Head of caudate nucleus (tissue), 42 donors: Measurements from ENCODE around the gene EFCAB13.
A peak's percentile ranks its signal among the peaks of the same experiment; 100 is the strongest.

Experiments used
- DNase-seq, 42 donors: peaks; one replicate each; pipeline versions ENCODE4 v3.0.0 to v3.0.0-alpha.2; 2020 to 2021; ENCODE audit warnings: mixed read lengths in 7 of 42
- intact Hi-C: fragments of 100-400 bp; cut with DNase I; formaldehyde crosslinking; loops from one replicate; pipeline ENCODE4 v1.15.0; 2022

The EFCAB13 gene, protein sequence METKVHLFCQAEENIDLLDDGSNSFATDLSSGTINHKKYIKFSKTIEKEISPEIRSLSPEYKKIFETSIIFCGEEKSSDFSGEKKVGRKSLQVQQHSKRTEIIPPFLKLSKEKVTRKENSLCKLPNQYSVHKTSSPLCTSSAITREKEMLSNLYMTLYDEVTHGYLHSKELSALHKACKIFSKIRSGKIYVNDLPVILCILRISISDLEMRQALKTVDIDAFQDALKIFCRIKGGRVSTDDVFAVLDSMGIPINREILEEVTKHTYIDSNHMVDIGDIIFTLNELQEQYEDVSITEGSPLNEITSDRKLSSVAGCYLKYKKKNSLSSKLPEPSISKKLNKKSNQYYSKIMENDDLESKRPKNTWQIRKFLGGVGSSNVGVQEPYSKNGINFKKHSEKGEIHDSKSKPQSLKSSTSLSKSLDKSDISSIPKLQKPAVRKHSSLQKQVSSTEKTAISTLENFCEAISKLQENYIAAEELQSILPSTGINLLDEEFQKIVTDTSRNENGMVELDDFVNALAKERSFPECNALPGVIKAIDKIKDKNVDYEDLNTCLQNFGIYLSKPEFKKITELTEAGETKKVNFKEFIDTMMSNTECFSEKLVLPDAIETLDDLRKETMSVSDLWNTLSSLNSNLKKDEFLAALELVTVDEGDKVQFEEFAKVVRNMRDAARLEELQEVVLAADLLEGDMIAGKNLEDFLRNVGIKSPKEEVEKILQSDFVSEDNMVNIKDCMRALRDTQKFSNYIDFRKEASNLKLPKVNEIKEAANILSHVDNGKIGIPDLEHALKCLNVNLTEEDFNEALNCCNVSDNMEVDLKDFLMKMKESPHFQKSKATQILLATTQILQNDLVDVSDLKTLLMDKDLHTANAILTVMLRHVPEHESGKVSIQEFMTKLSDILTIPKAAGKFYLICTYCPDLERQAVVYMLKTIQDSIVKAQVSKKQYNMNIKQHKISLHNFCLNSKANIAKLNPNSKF

DNA sequence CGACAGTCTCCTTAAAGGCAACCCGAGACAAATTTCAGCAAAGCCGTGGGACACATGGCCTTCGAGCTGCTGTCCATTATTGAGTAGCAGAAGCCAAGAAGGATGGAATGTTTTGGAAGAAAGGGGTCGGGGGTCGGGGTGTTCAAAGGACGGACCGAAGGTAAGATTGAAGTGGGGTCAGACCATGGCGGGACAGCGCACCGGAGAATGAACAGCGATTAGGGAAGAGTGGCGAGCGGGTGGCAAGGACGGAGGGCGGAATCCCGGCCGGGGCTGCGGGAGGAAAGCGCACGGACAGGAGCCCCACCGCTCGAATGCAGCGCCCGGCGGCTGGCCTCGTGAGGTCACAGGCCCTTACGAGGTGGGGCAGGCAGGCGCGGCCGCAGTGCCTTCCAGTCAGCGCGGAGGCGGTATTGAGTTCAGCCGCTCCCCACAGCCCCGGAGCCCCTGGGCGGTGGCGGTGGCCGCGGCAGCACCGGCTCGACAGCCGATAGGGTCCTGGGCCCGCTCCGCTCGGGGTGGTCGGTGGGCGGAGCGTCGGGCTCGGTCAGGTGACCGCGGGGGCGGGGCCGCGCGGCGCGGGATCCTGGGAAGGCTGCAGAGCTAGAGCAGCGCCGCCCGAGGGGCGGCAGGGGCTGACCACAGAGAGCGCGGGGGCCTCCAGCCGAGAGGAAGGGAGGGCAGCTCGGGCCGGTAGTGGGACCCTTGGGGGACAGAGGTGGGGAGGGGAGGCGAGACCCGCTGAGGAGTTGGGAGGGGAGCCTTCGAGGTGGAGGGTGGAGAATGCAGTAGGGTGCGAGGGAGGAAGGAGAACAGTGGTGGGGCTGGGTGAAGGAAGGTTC lies at the start of gene EFCAB13:
Gene EFCAB13 (plus strand): TSS at position 574 of the 842 bp plus-strand sequence. CDS start 4,399 bp downstream, outside the sequence.
- intact Hi-C loops, result no loop called here
- DNase-seq, result peak; percentile 15 to 83 (median 66)

DNA sequence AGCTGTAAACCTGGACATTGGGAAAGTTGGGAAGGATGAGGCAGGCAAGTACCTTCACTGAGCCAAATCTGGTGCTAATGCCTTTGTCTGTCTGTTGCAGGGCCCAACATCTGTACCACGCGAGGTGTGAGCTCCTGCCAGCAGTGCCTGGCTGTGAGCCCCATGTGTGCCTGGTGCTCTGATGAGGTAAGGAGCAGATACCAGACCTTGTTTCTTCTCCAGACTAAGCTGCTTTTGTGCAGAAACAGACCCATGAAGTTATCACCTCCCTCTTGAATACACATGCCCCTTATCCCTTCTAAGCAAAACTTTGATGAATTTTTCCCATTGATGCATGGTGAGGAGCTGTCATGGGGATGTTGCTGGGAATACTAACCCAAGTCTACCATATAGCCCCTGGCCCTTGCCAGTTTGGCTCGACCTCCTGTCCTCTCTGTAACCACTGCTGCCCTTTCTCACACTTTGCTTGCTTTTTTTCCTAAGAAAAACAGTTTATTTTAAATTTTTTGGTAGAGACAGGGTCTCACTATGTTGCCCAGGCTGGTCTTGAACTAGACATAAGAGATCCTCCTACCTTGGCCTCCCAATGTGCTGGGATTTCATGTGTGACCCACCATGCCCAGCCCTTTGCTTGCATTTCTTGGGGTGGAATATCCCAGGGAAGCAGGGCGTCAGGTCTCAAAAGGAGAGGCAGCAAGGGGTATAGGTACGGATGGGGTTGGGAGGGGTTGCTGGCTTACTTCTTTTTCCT lies 49.3 kb upstream of the EFCAB13 start:
- DNase-seq, result no peak
- intact Hi-C loops, result no loop called here

DNA sequence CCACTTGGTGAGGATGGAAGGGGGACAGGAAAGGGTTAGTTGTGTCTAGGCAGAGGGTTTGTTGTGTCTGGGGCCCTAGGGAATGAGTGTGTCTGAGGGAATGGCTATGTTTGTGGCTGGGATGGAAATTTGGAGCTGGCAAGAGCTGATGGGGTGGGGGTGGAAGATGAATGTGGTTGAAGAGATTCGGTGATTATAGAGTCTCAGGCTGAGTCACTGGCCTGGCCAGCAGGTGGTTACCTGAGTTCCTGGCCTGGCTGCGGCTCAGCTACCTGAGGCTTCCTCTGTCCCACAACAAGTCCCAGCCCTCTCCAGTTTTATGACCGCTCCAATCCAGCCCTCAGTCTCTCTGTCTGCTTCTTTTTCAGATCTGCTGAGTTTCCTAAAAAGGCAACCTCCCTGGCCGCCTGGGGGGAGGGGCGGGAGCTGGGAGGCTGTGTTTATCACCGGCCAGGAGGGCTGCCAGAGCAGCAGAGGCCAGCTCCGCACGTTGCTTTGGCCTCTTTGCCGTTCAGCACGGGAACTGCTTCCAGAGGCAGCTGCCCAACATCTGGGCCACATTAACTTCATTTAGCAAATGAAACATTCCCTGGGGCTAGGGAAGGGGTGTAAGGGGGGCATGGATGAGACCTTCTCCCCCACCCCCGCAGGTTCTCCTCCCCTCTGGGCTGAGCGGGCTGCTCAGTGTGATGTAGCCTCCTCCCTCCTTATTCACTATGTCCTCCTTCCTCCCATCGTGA lies 48.3 kb upstream of the EFCAB13 start:
- DNase-seq, result peak in 1 of 42 donors; percentile 16
- intact Hi-C loops, result no loop called here

DNA sequence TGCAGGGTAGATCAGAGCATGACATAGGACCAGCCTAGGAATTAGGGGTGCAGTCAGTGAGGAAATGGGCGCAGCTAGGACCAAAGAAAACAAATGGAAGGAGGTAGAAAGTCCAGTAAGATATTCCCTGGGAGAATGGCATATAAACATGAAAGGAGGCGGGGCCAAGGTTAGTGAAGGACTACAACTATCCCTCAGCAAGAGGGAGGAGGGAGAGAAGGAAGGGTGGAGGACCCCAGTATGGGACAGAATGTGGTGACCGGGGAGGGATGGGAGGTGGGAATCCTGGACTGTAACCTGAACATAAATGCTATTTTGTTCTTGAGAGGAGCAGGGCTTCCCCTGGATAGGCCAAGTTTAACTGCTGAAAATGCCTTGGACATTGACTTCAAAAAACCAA lies 47.3 kb upstream of the EFCAB13 start:
- intact Hi-C loops, result no loop called here
- no peak for DNase-seq

DNA sequence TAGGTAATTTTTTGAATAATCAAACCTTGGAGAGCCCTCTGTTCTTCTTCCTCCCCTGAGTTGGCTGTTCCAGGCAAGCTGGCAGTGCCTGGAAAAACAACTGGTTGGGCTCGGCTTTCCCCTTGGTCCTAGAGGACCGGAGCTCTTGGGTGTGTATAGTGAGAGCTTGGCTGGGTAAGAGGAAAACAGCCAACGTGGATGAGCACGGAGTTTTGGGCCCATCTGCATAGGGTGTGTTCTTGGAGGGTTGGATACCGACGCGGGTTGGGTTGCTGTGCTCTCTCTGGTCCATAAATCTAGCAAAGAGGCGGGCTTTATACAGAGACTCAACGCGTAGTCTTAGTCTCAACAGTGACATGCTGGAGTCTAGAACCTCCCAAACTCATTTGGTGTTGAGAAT lies 46.9 kb upstream of the EFCAB13 start:
- intact Hi-C loops, result no loop called here
- DNase-seq, result peak in 9 of 42 donors; percentile 10 to 43 (median 18)

DNA sequence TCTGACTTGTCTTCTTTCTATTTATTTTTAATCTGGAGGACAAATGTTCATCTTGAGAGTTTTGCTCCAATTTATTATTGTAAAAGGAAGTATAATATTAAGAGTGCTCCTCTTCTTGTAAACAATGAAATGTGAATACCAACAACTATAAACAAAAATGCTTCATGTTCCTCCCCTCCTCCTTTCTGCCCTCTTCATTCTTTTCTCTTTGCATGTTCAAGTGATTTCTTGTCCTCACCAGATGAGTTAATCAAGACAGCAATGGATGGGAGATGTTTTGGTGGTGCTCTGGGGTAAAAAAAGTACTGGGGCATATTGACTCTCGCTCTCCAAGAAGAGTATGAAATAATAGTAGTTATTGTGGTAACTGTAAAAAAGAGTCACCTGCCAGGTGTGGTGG lies 45.8 kb upstream of the EFCAB13 start:
- DNase-seq, result no peak
- intact Hi-C loops, result no loop called here

DNA sequence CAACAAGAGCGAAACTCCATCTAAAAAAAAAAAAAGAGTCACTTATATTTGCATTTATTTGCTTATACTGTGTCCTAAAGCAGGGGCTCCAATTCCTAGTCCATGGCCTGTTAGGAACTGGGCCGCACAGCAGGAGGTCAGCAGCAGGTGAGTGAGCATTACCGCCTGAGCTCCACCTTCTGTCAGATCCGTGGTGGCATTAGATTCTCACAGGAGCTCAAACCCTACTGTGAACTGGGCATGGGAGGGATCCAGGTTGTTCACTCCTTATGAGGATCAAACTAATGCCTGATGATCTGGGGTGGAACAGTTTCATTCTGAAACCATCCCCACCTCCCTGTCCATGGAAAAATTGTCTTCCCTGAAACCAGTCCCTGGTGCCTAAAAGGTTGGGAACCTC lies 45.2 kb upstream of the EFCAB13 start:
- intact Hi-C loops, result no loop called here
- no peak for DNase-seq

DNA sequence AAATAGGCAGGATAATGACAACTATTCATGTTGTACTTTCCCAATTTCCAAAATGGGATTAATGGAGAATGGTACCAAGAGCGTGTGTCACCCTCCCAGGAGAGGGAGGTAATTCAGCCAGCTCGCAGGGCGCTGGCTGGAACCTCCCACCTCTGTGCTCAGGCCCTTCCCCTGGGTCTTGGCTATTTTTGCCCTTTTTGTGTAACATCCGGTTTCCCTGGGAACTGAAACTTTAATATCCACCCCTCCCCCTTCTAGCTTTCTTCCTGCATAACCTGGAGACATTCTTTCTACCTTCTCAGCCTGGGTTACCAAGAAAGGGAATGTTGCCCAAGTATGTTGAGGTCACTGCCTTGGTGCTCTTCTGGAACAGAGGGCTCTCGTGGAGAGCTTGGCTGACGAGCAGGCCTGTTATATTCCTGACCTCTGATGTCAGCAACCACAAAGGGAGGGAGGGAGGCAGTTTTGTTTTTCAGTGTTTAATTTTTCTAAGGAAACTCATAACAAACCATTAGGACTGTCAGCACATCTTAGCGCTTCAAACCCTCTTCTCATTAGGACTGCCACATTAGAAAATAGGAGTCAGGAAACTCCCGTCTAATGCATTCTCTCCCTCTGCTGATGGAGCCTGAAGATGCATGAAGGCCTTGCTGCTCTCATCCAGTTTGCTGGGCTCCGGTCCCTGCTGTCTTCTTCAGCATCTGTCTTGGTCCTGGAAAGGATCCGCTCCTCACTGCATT lies 44.5 kb upstream of the EFCAB13 start:
- DNase-seq, result peak in 4 of 42 donors; percentile 6 to 27 (median 18)
- intact Hi-C loops, result no loop called here

DNA sequence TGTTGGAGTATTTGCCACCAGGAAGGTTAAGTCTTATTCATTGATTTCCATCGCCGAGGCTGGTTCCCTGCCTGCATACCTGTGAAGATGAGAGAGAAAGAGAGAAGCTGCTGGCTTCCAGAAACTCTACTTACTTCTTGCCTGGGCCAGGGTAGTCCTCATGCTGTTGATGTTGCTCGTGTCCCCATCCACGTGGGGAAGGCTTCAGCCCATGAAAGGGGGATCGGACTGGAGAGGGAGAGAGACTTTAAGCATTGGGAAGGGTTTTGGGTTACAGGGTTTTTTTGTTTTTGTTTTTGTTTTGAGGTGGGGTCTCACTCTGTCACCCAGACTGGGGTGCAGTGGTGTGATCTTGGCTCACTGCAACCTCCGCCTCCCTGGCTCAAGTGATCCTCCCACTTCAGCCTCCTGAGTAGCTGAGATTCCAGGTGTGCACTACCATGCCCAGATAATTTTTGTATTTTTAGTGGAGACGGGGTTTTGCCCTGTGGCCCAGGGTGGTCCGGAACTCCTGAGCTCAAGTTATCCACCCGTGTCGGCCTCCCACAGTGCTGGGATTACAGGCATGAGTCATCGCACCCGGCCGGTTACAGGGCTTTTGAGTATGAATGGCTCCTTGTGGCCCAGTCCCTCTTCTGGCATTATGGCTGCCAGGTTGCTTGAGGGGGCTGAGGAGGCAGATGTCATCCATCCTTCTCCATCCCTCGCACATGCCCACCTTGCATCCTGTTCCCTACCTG lies 43.5 kb upstream of the EFCAB13 start:
- intact Hi-C loops, result no loop called here
- no peak for DNase-seq

DNA sequence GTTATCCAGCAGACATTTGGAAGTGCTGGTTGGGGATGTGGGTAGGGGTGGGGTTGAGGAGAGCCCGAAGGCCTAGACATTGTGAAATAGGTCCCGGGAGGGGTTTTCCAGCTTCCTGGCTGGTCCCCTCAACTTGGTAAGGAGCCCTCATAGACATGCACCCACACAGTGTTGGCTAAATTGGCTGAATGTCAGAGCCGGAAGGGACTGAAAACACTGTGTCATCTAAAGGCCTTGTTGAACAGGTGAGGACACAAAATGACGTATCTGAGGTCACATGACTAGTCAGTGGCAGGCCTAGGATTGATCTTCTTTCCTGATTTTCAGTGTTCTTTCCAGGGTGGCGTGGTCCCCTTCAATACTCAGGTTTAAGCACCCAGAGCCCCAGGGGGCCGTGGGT lies 42.5 kb upstream of the EFCAB13 start:
- DNase-seq, result no peak
- intact Hi-C loops, result no loop called here

DNA sequence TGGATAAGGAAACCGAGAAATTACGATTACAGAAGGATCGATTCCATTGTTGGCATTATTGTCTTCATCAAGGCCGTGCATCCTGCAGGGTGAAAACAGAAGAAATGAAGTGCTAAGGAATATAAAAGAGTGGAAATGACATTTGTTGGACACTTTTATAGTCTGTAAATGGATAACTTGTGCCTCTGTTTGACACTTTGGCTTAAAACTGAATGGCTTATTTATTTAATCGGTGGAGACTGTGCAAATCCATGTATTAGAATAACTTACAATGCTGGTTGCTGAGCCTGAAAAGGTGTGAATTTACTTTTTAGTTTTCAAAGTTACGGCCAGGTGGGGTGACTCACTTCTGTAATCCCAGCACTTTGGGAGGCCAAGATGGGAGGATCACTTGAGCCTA lies 38.8 kb upstream of the EFCAB13 start:
- intact Hi-C loops, result no loop called here
- DNase-seq, result no peak

DNA sequence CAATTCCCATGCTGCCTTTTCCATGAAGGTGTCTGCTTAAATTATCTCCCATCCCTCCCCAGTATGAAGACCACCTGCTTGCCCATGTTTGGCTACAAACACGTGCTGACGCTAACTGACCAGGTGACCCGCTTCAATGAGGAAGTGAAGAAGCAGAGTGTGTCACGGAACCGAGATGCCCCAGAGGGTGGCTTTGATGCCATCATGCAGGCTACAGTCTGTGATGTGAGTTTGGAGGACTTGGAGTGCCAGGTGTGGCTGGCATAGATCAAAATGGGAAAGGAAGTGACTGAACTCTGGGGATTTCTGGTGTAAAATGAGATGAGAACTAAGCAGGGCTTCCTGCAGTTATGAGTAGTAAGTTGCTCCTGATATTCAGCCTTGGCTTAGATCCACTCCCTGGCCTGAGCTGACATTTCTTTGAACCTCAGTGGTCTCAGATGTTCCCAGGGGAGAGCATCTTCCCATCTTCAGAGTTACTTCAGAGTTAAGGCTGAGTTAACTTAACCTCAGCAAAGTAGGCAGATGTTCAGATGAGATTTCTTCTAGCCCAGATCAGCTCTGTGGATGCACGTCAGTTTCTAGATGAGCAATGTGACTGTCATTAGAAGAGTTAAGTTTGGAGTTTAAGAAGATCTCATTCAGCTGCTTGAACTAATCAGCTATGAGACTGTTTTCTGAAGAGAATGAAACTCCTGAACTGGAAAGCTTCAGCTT lies 37.4 kb upstream of the EFCAB13 start:
- no peak for DNase-seq
- intact Hi-C loops, result no loop called here

DNA sequence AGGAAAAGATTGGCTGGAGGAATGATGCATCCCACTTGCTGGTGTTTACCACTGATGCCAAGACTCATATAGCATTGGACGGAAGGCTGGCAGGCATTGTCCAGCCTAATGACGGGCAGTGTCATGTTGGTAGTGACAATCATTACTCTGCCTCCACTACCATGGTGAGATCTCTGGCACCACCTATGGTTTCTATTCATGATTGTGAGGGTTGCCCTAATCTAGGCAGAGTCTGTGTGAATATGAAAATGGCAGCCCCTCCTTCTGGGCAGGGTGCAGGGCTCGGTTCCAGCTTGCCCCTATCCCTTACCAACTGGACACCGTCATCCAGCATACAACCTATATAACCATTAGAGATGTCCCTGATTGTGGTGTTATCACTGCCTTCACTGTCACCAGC lies 36.7 kb upstream of the EFCAB13 start:
- intact Hi-C loops, result no loop called here
- no peak for DNase-seq

DNA sequence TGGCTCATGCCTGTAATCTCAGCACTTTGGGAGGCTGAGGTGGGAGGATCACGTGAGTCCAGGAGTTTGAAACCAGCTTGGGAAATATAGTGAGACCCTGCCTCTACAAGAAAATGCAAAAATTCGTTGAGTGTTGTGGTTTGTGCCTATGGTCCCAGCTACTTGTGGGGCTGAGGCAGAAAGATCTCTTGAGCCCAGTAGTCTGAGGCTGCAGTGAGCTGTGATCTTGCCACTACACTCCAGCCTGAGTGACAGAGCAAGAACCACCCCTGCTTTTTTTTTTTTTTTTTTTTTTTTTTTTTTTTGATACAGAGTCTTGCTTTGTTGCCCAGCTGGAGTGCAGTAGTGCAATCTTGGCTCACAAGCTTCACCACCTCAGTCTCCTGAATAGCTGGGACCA lies 36.1 kb upstream of the EFCAB13 start:
- intact Hi-C loops, result no loop called here
- no peak for DNase-seq

DNA sequence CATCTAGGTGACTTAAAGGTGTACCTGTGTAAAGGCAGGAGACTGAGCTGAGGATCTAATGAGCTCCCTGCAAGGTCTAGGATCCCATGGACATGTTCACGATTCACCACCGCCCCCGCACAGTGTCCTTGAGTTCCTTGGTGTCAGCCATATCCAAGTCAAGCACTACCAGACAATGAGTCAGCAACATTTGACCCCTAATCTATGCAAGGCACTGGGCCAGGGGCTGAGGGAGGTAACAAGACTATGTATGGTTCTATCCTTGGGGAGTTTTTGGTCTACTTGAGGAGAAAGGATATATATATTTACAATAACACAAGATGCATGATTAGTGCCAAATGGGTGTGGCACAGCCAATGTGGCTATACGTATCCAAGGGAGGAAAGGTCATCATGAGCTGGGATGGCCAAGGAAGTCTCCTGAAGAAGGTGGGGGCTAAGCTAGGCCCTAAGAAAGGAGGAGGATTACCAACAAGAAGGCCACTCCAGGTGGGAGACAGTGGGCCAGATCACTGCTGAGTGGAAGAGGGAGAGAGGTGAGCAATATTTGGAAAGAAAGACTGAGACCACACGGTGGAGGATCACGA lies 35.1 kb upstream of the EFCAB13 start:
- DNase-seq, result no peak
- intact Hi-C loops, result no loop called here
